Midbrain (tissue), 1 donor: ENCODE results near the gene AHSA1.

Source experiments
- DNase-seq: peaks from one replicate; lab custom pipeline; 2025; lab: John Stamatoyannopoulos, UW

The AHSA1 gene

GRCh38 chr14:77509366-77509765, 51.5 kb downstream of the AHSA1 start:
- DNase-seq = no peak

DNA sequence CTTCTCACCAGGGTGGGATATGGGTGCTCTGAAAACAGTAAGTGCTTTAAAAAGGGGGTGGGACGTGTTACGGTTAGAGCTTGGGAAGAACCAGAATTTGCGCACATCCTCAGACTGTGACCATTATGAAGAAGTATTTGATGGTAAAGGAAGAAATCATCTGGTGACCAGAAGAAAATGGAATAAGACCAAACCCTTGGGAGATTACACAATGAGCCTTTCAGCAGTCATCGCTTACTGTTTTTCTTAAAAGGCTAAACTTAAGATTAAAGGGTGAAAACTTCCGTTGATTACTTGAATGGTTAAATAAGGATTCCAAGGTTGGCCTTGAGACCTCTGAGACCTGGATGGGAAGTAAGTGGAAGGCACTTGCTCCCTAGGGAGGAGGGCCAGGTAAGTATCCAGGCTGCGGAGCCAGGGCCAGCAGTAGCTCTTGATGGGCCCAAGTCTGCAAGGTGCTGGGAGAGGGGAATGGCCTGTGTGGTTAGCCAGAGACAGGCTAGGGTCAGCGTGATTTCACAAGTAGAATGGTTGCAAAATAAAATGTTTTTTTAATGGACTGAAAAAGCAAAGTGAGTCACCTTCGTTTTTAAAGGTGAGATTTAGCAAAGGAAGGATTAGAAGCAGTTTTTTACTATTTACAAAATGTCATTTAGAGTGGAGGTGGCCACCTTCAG, 53.7 kb downstream of the AHSA1 start:
- DNase-seq = no peak

DNA sequence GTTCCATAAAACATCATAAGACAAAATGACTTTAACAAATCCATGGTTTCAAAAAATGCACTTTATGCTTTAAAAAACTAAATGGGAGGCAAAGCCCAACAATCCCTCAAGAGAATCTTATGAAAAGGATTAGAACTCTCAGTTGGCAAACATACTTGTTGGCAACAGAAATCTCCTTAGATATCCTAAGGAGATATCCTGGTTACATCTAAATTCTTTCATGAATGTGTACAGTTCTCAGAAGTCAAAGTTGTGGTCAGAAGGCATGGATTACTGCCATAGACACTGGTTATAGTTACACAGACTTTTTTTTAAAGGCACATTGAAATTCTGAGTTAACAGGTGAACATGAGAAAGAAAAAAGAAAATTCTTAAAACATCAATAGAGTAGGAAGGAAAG, 58.2 kb downstream of the AHSA1 start:
- DNase-seq = no peak
